IMR-90 (cell line): ENCODE results near the gene DEAF1. TPM values are rescaled to one million over a fixed set of nuclear protein-coding genes. Genes with fewer than 3 reads are reported as not detected.

Experiments
- ATAC-seq: fragments of 200-7000 bp; cut with Tn5 transposase; 2 replicates; pipeline ENCODE4 v1.9.1; 2020; ENCODE audit warnings: low read depth, mild to moderate bottlenecking, moderate library complexity
- BruUV-seq: library from RNA; stranded (reverse); fragments of 400-500 nt; replicated peaks from 2 replicates; lab custom pipeline; 2021; lab: Mats Ljungman, UMichigan
- CTCF ChIA-PET: fragments of 300-600 bp; formaldehyde crosslinking; extraction: SDS; loops from one replicate; lab custom pipeline; 2021; ENCODE audit warnings: antibody characterized with exemption; lab: Yijun Ruan, JAX
- POLR2A ChIA-PET: fragments of 300-600 bp; sonication (Branson Sonifier 250); formaldehyde crosslinking; loops from one replicate; lab custom pipeline; 2022; ENCODE audit warnings: antibody characterized with exemption; ENCODE audit not compliant: unreplicated experiment; lab: Charles Lee
- DNase-seq: peaks from one replicate; pipeline ENCODE4 v3.0.0; 2013
- H2AFZ ChIP-seq: replicated peaks from 2 replicates; pipeline ENCODE3; 2013; ENCODE audit warnings: low read length, mild to moderate bottlenecking; ENCODE audit not compliant: poor library complexity
- H2AK5ac ChIP-seq: 2 replicates; pipeline ENCODE4 v1.6.1; 2013; ENCODE audit warnings: low read depth, low read length, inconsistent platforms
- H2AK9ac ChIP-seq: replicated peaks from 2 replicates; pipeline ENCODE3; 2013; ENCODE audit warnings: mild to moderate bottlenecking, low read depth, low read length, moderate library complexity; ENCODE audit not compliant: poor library complexity
- H2BK120ac ChIP-seq: 2 replicates; pipeline ENCODE4 v1.6.1; 2013; ENCODE audit warnings: low read depth, low read length, inconsistent platforms
- H2BK15ac ChIP-seq: 3 replicates; pipeline ENCODE4 v1.6.1; 2013; ENCODE audit warnings: low read depth, low read length, inconsistent platforms
- H2BK20ac ChIP-seq: 2 replicates; pipeline ENCODE4 v1.6.1; 2013; ENCODE audit warnings: low read depth, mild to moderate bottlenecking, inconsistent platforms, low read length, moderate library complexity
- H2BK5ac ChIP-seq: 2 replicates; pipeline ENCODE4 v1.6.1; 2013; ENCODE audit warnings: mild to moderate bottlenecking, low read depth, low read length, inconsistent platforms; ENCODE audit not compliant: poor library complexity, severe bottlenecking
- H3K14ac ChIP-seq: replicated peaks from 2 replicates; pipeline ENCODE4 v1.6.1; 2013; ENCODE audit warnings: low read depth, low read length, inconsistent platforms
- H3K18ac ChIP-seq: 2 replicates; pipeline ENCODE4 v1.6.1; 2013; ENCODE audit warnings: low read depth, low read length, control low read depth
- H3K23ac ChIP-seq: 2 replicates; pipeline ENCODE4 v1.6.1; 2013; ENCODE audit warnings: low read depth, low read length, inconsistent platforms
- H3K27ac ChIP-seq: 2 replicates; pipeline ENCODE4 v1.5.1; 2013; ENCODE audit warnings: mild to moderate bottlenecking, control low read depth, low read length; ENCODE audit not compliant: insufficient read depth
- H3K27me3 ChIP-seq: 2 replicates; pipeline ENCODE4 v1.6.1; 2013; ENCODE audit warnings: low read length; ENCODE audit not compliant: control insufficient read depth, insufficient read depth
- H3K36me3 ChIP-seq: 2 replicates; pipeline ENCODE4 v1.6.1; 2013; ENCODE audit warnings: low read length, mixed read lengths; ENCODE audit not compliant: control insufficient read depth, insufficient read depth
- H3K4ac ChIP-seq: 2 replicates; pipeline ENCODE4 v1.6.1; 2013; ENCODE audit warnings: low read depth, low read length, inconsistent platforms
- H3K4me1 ChIP-seq: 2 replicates; pipeline ENCODE4 v1.6.1; 2013; ENCODE audit warnings: low read length, mixed read lengths; ENCODE audit not compliant: control insufficient read depth, insufficient read depth
- H3K4me2 ChIP-seq: 2 replicates; pipeline ENCODE4 v1.6.1; 2013; ENCODE audit warnings: low read depth, mild to moderate bottlenecking, control low read depth, low read length, moderate library complexity
- H3K4me3 ChIP-seq: 2 replicates; pipeline ENCODE4 v1.5.1; 2013; ENCODE audit warnings: low read depth, mild to moderate bottlenecking, control low read depth, low read length, moderate library complexity; ENCODE audit not compliant: insufficient read depth
- H3K56ac ChIP-seq: 2 replicates; pipeline ENCODE4 v1.6.1; 2013; ENCODE audit warnings: low read length, inconsistent platforms; ENCODE audit not compliant: insufficient read depth; ENCODE audit errors: extremely low read depth
- H3K79me1 ChIP-seq, 2 experiments: 2 replicates each; pipeline ENCODE4 v1.6.1; 2013; ENCODE audit warnings: low read length in 2 of 2, inconsistent platforms in 1 of 2, low read depth in 1 of 2
- H3K9ac ChIP-seq: 2 replicates; pipeline ENCODE4 v1.6.1; 2013; ENCODE audit warnings: low read depth, low read length, control low read depth
- H3K9me1 ChIP-seq: 2 replicates; pipeline ENCODE4 v1.6.1; 2013; ENCODE audit warnings: low read length, inconsistent platforms; ENCODE audit not compliant: insufficient read depth
- H3K9me3 ChIP-seq: 2 replicates; pipeline ENCODE4 v1.6.1; 2013; ENCODE audit warnings: low read length; ENCODE audit not compliant: control insufficient read depth, insufficient read depth
- H4K20me1 ChIP-seq: 2 replicates; pipeline ENCODE4 v1.6.1; 2013; ENCODE audit warnings: low read length, inconsistent platforms; ENCODE audit not compliant: insufficient read depth
- H4K5ac ChIP-seq: 2 replicates; pipeline ENCODE4 v1.6.1; 2013; ENCODE audit warnings: mild to moderate bottlenecking, low read depth, low read length, control low read depth
- H4K8ac ChIP-seq, 2 experiments: 2 replicates each; pipeline ENCODE4 v1.6.1; 2013; ENCODE audit warnings: low read depth in 2 of 2, low read length in 2 of 2, control low read depth in 1 of 2, inconsistent platforms in 1 of 2
- H4K91ac ChIP-seq: 2 replicates; pipeline ENCODE4 v1.6.1; 2013; ENCODE audit warnings: low read depth, low read length, inconsistent platforms; ENCODE audit not compliant: insufficient read depth
- CEBPB ChIP-seq: IDR thresholded peaks from 2 replicates; pipeline ENCODE4 v1.6.1; 2012; ENCODE audit warnings: low read depth, low read length, improper control_type of control experiment
- CTCF ChIP-seq: conservative IDR thresholded peaks from 2 replicates; pipeline ENCODE4 v1.5.1; 2012; ENCODE audit warnings: mild to moderate bottlenecking, low read depth, low read length, improper control_type of control experiment
- ELK1 ChIP-seq: fragments of 150-350 bp; IDR thresholded peaks from 2 replicates; pipeline ENCODE4 v1.6.1; 2016; ENCODE audit warnings: low read depth, mild to moderate bottlenecking, low read length, moderate library complexity, borderline replicate concordance
- MAFK ChIP-seq: IDR thresholded peaks from 2 replicates; pipeline ENCODE4 v1.6.1; 2012; ENCODE audit warnings: low read depth, low read length, improper control_type of control experiment
- MAZ ChIP-seq: IDR thresholded peaks from 2 replicates; pipeline ENCODE4 v1.6.1; 2012; ENCODE audit warnings: low read depth, mild to moderate bottlenecking, low read length, improper control_type of control experiment, moderate library complexity, borderline replicate concordance
- MXI1 ChIP-seq: IDR thresholded peaks from 2 replicates; pipeline ENCODE4 v1.6.1; 2012; ENCODE audit warnings: low read depth, mild to moderate bottlenecking, low read length, moderate library complexity, borderline replicate concordance
- NFE2L2 ChIP-seq: fragments of 150-350 bp; IDR thresholded peaks from 2 replicates; pipeline ENCODE4 v1.6.1; 2016; ENCODE audit warnings: low read depth, mild to moderate bottlenecking, low read length
- POLR2A ChIP-seq: IDR thresholded peaks from 2 replicates; pipeline ENCODE4 v1.6.1; 2012; ENCODE audit warnings: mild to moderate bottlenecking, low read depth, low read length
- RCOR1 ChIP-seq: IDR thresholded peaks from 2 replicates; pipeline ENCODE4 v1.6.1; 2012; ENCODE audit warnings: mild to moderate bottlenecking, low read length, improper control_type of control experiment; ENCODE audit not compliant: insufficient replicate concordance
- RFX5 ChIP-seq: IDR thresholded peaks from 2 replicates; pipeline ENCODE4 v1.8.0; 2012; ENCODE audit warnings: low read depth, mild to moderate bottlenecking, low read length, moderate library complexity
- WGBS, 2 experiments: methylation state at CpG; one replicate each; pipeline versions ENCODE4 v1.1.5 to v1.1.7; 2013; ENCODE audit warnings: missing lambda C conversion rate in 2 of 2; ENCODE audit not compliant: insufficient read length in 1 of 2; ENCODE audit errors: extremely low coverage in 2 of 2; 5-methylcytosine and 5-hydroxymethylcytosine counted together
- dilution Hi-C: fragments of 300-500 bp; cut with HindIII; formaldehyde crosslinking; loops from one replicate; pipeline ENCODE4 v1.14.3; 2018; ENCODE audit warnings: low sequenced_read_pairs; ENCODE audit not compliant: unreplicated experiment
- in situ Hi-C: fragments of 300-500 bp; cut with MboI; formaldehyde crosslinking; loops from 3 replicates; pipeline ENCODE4 v1.14.3; 2019; ENCODE audit warnings: low sequenced_read_pairs, inconsistent platforms, mixed read lengths
- intact Hi-C: fragments of 100-400 bp; cut with micrococcal nuclease; formaldehyde crosslinking; loops from 2 replicates; pipeline ENCODE4 v1.10.0; 2022
- polyA plus RNA-seq, 3 experiments: library from polyadenylated mRNA; depleted of rRNA; stranded (reverse); fragments of >200 nt; gene quantifications; 2 replicates each; pipeline ENCODE4 v1.2.3, GENCODE V29; 2012; ENCODE audit warnings: low replicate concordance in 1 of 3
- total RNA-seq: library from RNA; depleted of rRNA; stranded (reverse); fragments of >200 nt; gene quantifications from 2 replicates; pipeline ENCODE4 v1.2.3, GENCODE V29; 2012
- TF ChIP-seq, protein P1 (sequence below): fragments of 150-350 bp; IDR thresholded peaks from 2 replicates; pipeline ENCODE4 v1.6.1; 2017; ENCODE audit warnings: mild to moderate bottlenecking, antibody characterized with exemption, low read length, low read depth

DEAF1 gene
- total and polyA plus RNA-seq, 2 of the 4 experiments (the other 2 are of a cell fraction) = 22.9 to 31.6 TPM

- TF ChIP-seq, protein P1, sequence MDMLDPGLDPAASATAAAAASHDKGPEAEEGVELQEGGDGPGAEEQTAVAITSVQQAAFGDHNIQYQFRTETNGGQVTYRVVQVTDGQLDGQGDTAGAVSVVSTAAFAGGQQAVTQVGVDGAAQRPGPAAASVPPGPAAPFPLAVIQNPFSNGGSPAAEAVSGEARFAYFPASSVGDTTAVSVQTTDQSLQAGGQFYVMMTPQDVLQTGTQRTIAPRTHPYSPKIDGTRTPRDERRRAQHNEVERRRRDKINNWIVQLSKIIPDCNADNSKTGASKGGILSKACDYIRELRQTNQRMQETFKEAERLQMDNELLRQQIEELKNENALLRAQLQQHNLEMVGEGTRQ = no peak
- no peak for TF ChIP-seq MAZ
- no peak for TF ChIP-seq POLR2A
- no peak for TF ChIP-seq RCOR1
Observed at GRCh38 chr11:640021-640706, 54.9 kb downstream of the DEAF1 start (continued).

GRCh38 chr11:639332-639955, 55.6 kb downstream of the DEAF1 start:
- dilution Hi-C loops = no loop called here

More at GRCh38 chr11:639332-639955, 55.6 kb downstream of the DEAF1 start:
- H4K8ac ChIP-seq = no peak overlapping the region
- no peak overlapping the region for H3K27ac ChIP-seq
- no peaks in the 10 kb centered on the region for H3K9me3 ChIP-seq
- ChIA-PET CTCF (no interaction called here), POLR2A (no interaction called here)
- no peak overlapping the region for H3K14ac ChIP-seq
- no peaks in the 10 kb centered on the region for H3K9me1 ChIP-seq
- H3K79me1 ChIP-seq = no peaks in the 10 kb centered on the region
- H3K56ac ChIP-seq = no peak overlapping the region
- peaks cover 16% of the 10 kb centered on the region; the same call in 1 of the 2 replicates for H3K27me3 ChIP-seq
- H3K4me1 ChIP-seq = peaks cover 10% of the 10 kb centered on the region; the same call in 1 of the 2 replicates
- no peak for DNase-seq
- no peak overlapping the region for H3K9ac ChIP-seq
- H3K4me3 ChIP-seq = no peak overlapping the region
- H3K23ac ChIP-seq = no peak overlapping the region
- H2BK120ac ChIP-seq = no peak overlapping the region
- TF ChIP-seq MAFK (no peak), NFE2L2 (no peak), CEBPB (no peak), MXI1 (no peak), RFX5 (no peak), ELK1 (no peak), RCOR1 (no peak), CTCF (no peak)
- H2AFZ ChIP-seq = no peak overlapping the region
- H4K20me1 ChIP-seq = peaks cover 43% of the 10 kb centered on the region
- no peak overlapping the region for H3K18ac ChIP-seq
- no peak overlapping the region for H2BK5ac ChIP-seq
- no peak for ATAC-seq
- 17% methylated on average over 46 of the region's 80 CpGs; no CpG with 5 or more reads in 1 of the 2 experiments for WGBS, 2 experiments
- intact Hi-C loops = no loop called here
- no peak overlapping the region for H4K5ac ChIP-seq
- no peak overlapping the region for H3K4me2 ChIP-seq
- H2AK5ac ChIP-seq = no peak overlapping the region
- H4K91ac ChIP-seq = no peak overlapping the region
- no peak overlapping the region for H2AK9ac ChIP-seq
- in situ Hi-C loops = no loop called here
- peaks cover 19% of the 10 kb centered on the region for H3K36me3 ChIP-seq
- no peak overlapping the region for H2BK15ac ChIP-seq
- no peak overlapping the region for H2BK20ac ChIP-seq
- no peak overlapping the region for H3K4ac ChIP-seq
- no TSS peak for BruUV-seq
